GM23248 (cell line): ENCODE data around the gene IL1RAPL1.

Experiments
- EZH2 ChIP-seq: fragments of 200-600 bp; sonication (generic); IDR thresholded peaks from 2 replicates; pipeline ENCODE4 v1.6.1; 2018; ENCODE audit warnings: antibody characterized with exemption, mild to moderate bottlenecking; ENCODE audit not compliant: insufficient read depth, poor library complexity, severe bottlenecking
- EZH2phosphoT487 ChIP-seq: fragments of 200-600 bp; sonication (generic); IDR thresholded peaks from 2 replicates; pipeline ENCODE4 v1.6.1; 2018; ENCODE audit warnings: antibody characterized with exemption, moderate library complexity, mild to moderate bottlenecking, low read depth; ENCODE audit not compliant: insufficient read depth

DNA sequence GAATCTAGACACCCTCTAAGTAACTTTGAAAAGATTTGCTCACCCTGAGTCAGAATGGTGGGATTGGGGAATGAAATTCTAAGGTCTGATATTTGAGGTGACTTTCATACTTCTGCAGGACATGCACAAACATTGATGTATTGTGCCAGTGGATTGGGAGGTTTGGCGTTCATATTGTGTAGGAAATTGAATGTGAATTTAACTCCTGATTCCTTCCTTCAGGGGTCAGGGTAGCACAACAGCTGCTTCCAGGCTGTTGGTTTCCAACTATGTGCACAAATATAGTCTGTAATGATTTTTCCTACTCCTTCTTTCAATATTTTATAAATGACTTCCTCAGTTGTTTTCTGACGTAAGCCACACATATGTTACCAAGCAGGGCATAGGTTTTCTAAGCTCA lies 3.1 kb downstream of the IL1RAPL1 start:
- TF ChIP-seq EZH2phosphoT487 (no peak), EZH2 (no peak)
